Mammary epithelial cell (primary cell): ENCODE data around the gene CNTN2.

Experiments used
- CTCF ChIP-seq, 2 donors: IDR thresholded peaks in 1 of 2; conservative IDR thresholded peaks in 1 of 2; 2 replicates each; pipeline ENCODE4 v1.5.1; 2011 to 2012; ENCODE audit warnings: inconsistent platforms in 2 of 2, low read length in 2 of 2, mild to moderate bottlenecking in 2 of 2, control low read depth in 1 of 2, low read depth in 1 of 2; ENCODE audit not compliant: insufficient read depth in 1 of 2; ENCODE audit errors: extremely low read depth in 1 of 2
- EZH2 ChIP-seq: IDR thresholded peaks from 2 replicates; pipeline ENCODE4 v1.6.1; 2012; ENCODE audit warnings: low read length, inconsistent platforms, borderline replicate concordance

DNA sequence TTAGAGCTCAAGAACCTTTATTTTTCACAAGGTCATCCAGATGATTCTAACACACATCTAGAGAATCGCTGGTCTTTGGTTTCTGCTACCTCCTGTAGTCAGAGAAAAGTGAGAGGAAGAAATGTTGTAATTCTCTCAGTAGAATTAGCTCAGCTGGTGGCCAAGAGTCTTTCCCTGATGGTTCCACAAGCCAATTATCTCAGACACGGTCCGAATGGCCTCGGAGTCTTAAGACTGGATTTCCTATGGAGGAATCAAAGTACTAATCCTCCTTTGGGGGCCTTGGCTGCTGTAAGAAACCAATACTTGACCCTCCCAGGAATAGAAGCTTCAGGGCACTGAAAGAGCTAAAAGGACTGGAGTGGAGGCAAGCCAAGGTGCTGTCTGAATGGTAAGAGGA, 39.4 kb downstream of the CNTN2 start:
- TF ChIP-seq CTCF (conservative IDR thresholded peaks at IDR 0.05 in 1 of 2, IDR thresholded peaks at IDR 0.05 in 1 of 2; ENCODE audit: extremely low read depth in 1 of 2, insufficient read depth in 1 of 2, low read depth in 1 of 2, low read length in 2 of 2) (no peak), EZH2 (no peak)
